Omental fat pad (tissue), 4 donors: ENCODE measurements around the gene ASPHD2. TPM values are rescaled to one million over a fixed set of nuclear protein-coding genes. Genes with fewer than 3 reads are reported as not detected.
A peak's percentile ranks its signal among the peaks of the same experiment; 100 is the strongest.

Experiments used
- ATAC-seq: fragments of 150-250 bp; one replicate; pipeline ENCODE4 v1.9.1; 2016; ENCODE audit warnings: mild to moderate bottlenecking, moderate library complexity; ENCODE audit not compliant: low FRiP score
- DNase-seq: peaks from one replicate; pipeline ENCODE4 v3.0.0-alpha.2; 2019; ENCODE audit warnings: low spot score
- CTCF ChIP-seq, 3 donors: fragments of 450-650 bp; IDR thresholded peaks; one replicate each; pipeline ENCODE4 v1.5.1; 2016 to 2017; ENCODE audit warnings: antibody characterized with exemption in 3 of 3, mild to moderate bottlenecking in 3 of 3, moderate library complexity in 2 of 3
- total RNA-seq, 4 donors: library from RNA; depleted of rRNA; stranded (reverse); fragments of >200 nt; gene quantifications; one replicate each; pipeline ENCODE4 v1.1.0, GENCODE V29; 2016

ASPHD2 gene
- total RNA-seq, result 1 to 10 TPM in 2 of 4 donors, under 1 TPM in 2; 0.32 to 2.0 (median 0.95) TPM

GRCh38 chr22:26428515-26429457 is at the start of gene ASPHD2:
TSS of gene ASPHD2 (plus strand) at chr22:26429260. CDS start at chr22:26433616, 4,356 bp downstream.
- no peak for TF ChIP-seq CTCF (IDR thresholded peaks at IDR 0.05)
- ATAC-seq (peak; percentile 91), DNase-seq (peak; percentile 28)

GRCh38 chr22:26380072-26380830 is 48.8 kb upstream of the ASPHD2 start:
- DNase-seq, result no peak

GRCh38 chr22:26382782-26383181 is 46.3 kb upstream of the ASPHD2 start:
- DNase-seq, result no peak
- TF ChIP-seq CTCF (IDR thresholded peaks at IDR 0.05), result no peak
- no peak for ATAC-seq

More at GRCh38 chr22:26380072-26380830, 48.8 kb upstream of the ASPHD2 start:
- no peak for ATAC-seq
- no peak for TF ChIP-seq CTCF (IDR thresholded peaks at IDR 0.05)

- no peak for ATAC-seq
- TF ChIP-seq CTCF (IDR thresholded peaks at IDR 0.05), result no peak
These were observed 45.0 kb upstream of the ASPHD2 start for GRCh38 chr22:26383968-26384556.

GRCh38 chr22:26385164-26385563 is 43.9 kb upstream of the ASPHD2 start:
- TF ChIP-seq CTCF (IDR thresholded peaks at IDR 0.05), result no peak
- no peak for ATAC-seq
- no peak for DNase-seq

More at GRCh38 chr22:26383968-26384556, 45.0 kb upstream of the ASPHD2 start:
- no peak for DNase-seq

GRCh38 chr22:26389125-26389524 is 39.9 kb upstream of the ASPHD2 start:
- ATAC-seq (no peak), DNase-seq (no peak)
- TF ChIP-seq CTCF (IDR thresholded peaks at IDR 0.05), result no peak
